A673 (cell line): ENCODE data around the gene MATK.

Experiments
- EZH2 ChIP-seq: fragments of 200-600 bp; sonication (generic); IDR thresholded peaks from 2 replicates; pipeline ENCODE4 v1.6.1; 2017; ENCODE audit warnings: borderline replicate concordance, low read depth, mild to moderate bottlenecking, mixed read lengths, antibody characterized with exemption, low read length; ENCODE audit not compliant: poor library complexity, severe bottlenecking
- TF ChIP-seq, protein P1 (sequence below): fragments of 300-800, 200-600 bp; sonication (generic); conservative IDR thresholded peaks from 2 replicates; pipeline ENCODE4 v1.5.1; 2017; ENCODE audit warnings: low read depth, mild to moderate bottlenecking, antibody characterized with exemption, low read length, moderate library complexity, mixed read lengths

GRCh38 chr19:3804429-3804828 is 18.2 kb upstream of the MATK start:
- TF ChIP-seq, protein P1, sequence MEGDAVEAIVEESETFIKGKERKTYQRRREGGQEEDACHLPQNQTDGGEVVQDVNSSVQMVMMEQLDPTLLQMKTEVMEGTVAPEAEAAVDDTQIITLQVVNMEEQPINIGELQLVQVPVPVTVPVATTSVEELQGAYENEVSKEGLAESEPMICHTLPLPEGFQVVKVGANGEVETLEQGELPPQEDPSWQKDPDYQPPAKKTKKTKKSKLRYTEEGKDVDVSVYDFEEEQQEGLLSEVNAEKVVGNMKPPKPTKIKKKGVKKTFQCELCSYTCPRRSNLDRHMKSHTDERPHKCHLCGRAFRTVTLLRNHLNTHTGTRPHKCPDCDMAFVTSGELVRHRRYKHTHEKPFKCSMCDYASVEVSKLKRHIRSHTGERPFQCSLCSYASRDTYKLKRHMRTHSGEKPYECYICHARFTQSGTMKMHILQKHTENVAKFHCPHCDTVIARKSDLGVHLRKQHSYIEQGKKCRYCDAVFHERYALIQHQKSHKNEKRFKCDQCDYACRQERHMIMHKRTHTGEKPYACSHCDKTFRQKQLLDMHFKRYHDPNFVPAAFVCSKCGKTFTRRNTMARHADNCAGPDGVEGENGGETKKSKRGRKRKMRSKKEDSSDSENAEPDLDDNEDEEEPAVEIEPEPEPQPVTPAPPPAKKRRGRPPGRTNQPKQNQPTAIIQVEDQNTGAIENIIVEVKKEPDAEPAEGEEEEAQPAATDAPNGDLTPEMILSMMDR = no peak
- no peak for TF ChIP-seq EZH2
